GM12892 (cell line): ENCODE measurements around the gene DOCK8.

Experiments used
- POLR2A ChIP-seq: IDR thresholded peaks from 2 replicates; pipeline ENCODE4 v1.6.1; 2011; ENCODE audit warnings: low read depth, low read length, control low read depth
- POLR2AphosphoS5 ChIP-seq: IDR thresholded peaks from 2 replicates; pipeline ENCODE4 v1.6.1; 2011; ENCODE audit warnings: low read depth, low read length, control low read depth
- TAF1 ChIP-seq: IDR thresholded peaks from 2 replicates; pipeline ENCODE4 v1.6.1; 2011; ENCODE audit warnings: low read depth, mild to moderate bottlenecking, control low read depth, low read length, borderline replicate concordance

GRCh38 chr9:331197-331596 lies 116.5 kb downstream of the DOCK8 start:
- TF ChIP-seq POLR2A = no peak
- TF ChIP-seq POLR2AphosphoS5 = no peak
- no peak for TF ChIP-seq TAF1
